CD14-positive monocyte (primary cell): Measurements from ENCODE around the gene PTPN18. TPM values are rescaled to one million over a fixed set of nuclear protein-coding genes. Genes with fewer than 3 reads are reported as not detected.

Source experiments
- DNase-seq, 3 donors: peaks; one replicate each; pipeline ENCODE4 v3.0.0-alpha.2; 2011 to 2022
- H2AFZ ChIP-seq: 2 replicates; pipeline ENCODE4 v1.6.0; 2012; ENCODE audit warnings: mild to moderate bottlenecking, low read depth, low read length, inconsistent platforms; ENCODE audit not compliant: insufficient read depth, poor library complexity, severe bottlenecking
- H3K27ac ChIP-seq, 2 donors: 1 replicate in 1 of 2; 2 replicates in 1 of 2; pipeline ENCODE4 v1.5.1; 2012 to 2013; ENCODE audit warnings: low read length in 2 of 2, control low read depth in 1 of 2, inconsistent platforms in 1 of 2, low read depth in 1 of 2, mild to moderate bottlenecking in 1 of 2
- H3K27me3 ChIP-seq, 2 donors: one replicate each; pipeline versions ENCODE4 v1.6.0 to v1.6.1; 2011 to 2013; ENCODE audit warnings: low read length in 2 of 2; ENCODE audit not compliant: control insufficient read depth in 2 of 2, insufficient read depth in 2 of 2
- H3K36me3 ChIP-seq, 2 donors: replicated peaks in 1 of 2; 1 replicate in 1 of 2; 2 replicates in 1 of 2; pipeline versions ENCODE4 v1.5.1 to v1.6.1; 2012 to 2013; ENCODE audit warnings: low read length in 2 of 2, control low read depth in 1 of 2, inconsistent platforms in 1 of 2, mild to moderate bottlenecking in 1 of 2; ENCODE audit not compliant: insufficient read depth in 2 of 2, control insufficient read depth in 1 of 2
- H3K4me1 ChIP-seq, 2 donors: 1 replicate in 1 of 2; 2 replicates in 1 of 2; pipeline versions ENCODE4 v1.5.1 to v1.6.1; 2012 to 2013; ENCODE audit warnings: low read length in 2 of 2, control low read depth in 1 of 2, inconsistent platforms in 1 of 2, mild to moderate bottlenecking in 1 of 2, moderate library complexity in 1 of 2; ENCODE audit not compliant: insufficient read depth in 2 of 2, control insufficient read depth in 1 of 2
- H3K4me2 ChIP-seq: replicated peaks from 2 replicates; pipeline ENCODE3; 2012; ENCODE audit warnings: low read length, moderate library complexity, mild to moderate bottlenecking; ENCODE audit not compliant: poor library complexity, severe bottlenecking; ENCODE audit errors: extremely low read depth
- H3K4me3 ChIP-seq, 3 experiments: fragments of 200-600 bp in 1 of 3; sonication (generic) in 1 of 3; replicated peaks in 1 of 3; 1 replicate in 2 of 3; 2 replicates in 1 of 3; pipeline ENCODE4 v1.5.1; 2011 to 2013; ENCODE audit warnings: low read length in 3 of 3, mild to moderate bottlenecking in 3 of 3, control low read depth in 2 of 3, low read depth in 2 of 3, inconsistent platforms in 1 of 3, moderate library complexity in 1 of 3
- H3K79me2 ChIP-seq: 2 replicates; pipeline ENCODE4 v1.6.0; 2012; ENCODE audit warnings: mild to moderate bottlenecking, control low read depth, inconsistent platforms, low read length, moderate library complexity; ENCODE audit not compliant: insufficient read depth
- H3K9ac ChIP-seq: 2 replicates; pipeline ENCODE4 v1.6.0; 2017; ENCODE audit warnings: low read length, mild to moderate bottlenecking; ENCODE audit not compliant: insufficient read depth, poor library complexity, severe bottlenecking
- H3K9me3 ChIP-seq, 2 donors: replicated peaks in 1 of 2; 1 replicate in 1 of 2; 2 replicates in 1 of 2; pipeline versions ENCODE4 v1.5.1 to v1.6.1; 2012 to 2013; ENCODE audit warnings: low read length in 2 of 2, control low read depth in 1 of 2; ENCODE audit not compliant: control insufficient read depth in 1 of 2, insufficient read depth in 1 of 2
- H4K20me1 ChIP-seq: 2 replicates; pipeline ENCODE4 v1.6.0; 2012; ENCODE audit warnings: mild to moderate bottlenecking, low read length, control low read depth, moderate library complexity; ENCODE audit not compliant: insufficient read depth
- H3K27ac Mint-ChIP-seq, 7 donors: one replicate each; pipeline ENCODE4 v1.8.0; 2020; ENCODE audit warnings: mild to moderate bottlenecking in 7 of 7, mixed read lengths in 7 of 7, moderate library complexity in 6 of 7, inconsistent platforms in 2 of 7
- H3K27me3 Mint-ChIP-seq, 3 donors: one replicate each; pipeline ENCODE4 v1.8.0; 2021 to 2022; ENCODE audit warnings: low read depth in 3 of 3, mild to moderate bottlenecking in 3 of 3, mixed read lengths in 3 of 3, moderate library complexity in 3 of 3, inconsistent platforms in 1 of 3
- H3K36me3 Mint-ChIP-seq, 2 donors: one replicate each; pipeline ENCODE4 v1.8.0; 2020; ENCODE audit warnings: mixed read lengths in 2 of 2, inconsistent platforms in 1 of 2, mild to moderate bottlenecking in 1 of 2
- H3K4me1 Mint-ChIP-seq: one replicate; pipeline ENCODE4 v1.8.0; 2020; ENCODE audit warnings: mild to moderate bottlenecking, mixed read lengths
- H3K4me3 Mint-ChIP-seq, 2 donors: one replicate each; pipeline ENCODE4 v1.8.0; 2020; ENCODE audit warnings: mild to moderate bottlenecking in 2 of 2, mixed read lengths in 2 of 2, moderate library complexity in 1 of 2
- H3K9me3 Mint-ChIP-seq, 7 donors: one replicate each; pipeline ENCODE4 v1.8.0; 2020 to 2022; ENCODE audit warnings: mixed read lengths in 7 of 7, mild to moderate bottlenecking in 6 of 7, moderate library complexity in 6 of 7, inconsistent platforms in 2 of 7
- CTCF ChIP-seq: fragments of 200-600 bp; IDR thresholded peaks from one replicate; pipeline ENCODE4 v1.8.0; 2022; ENCODE audit warnings: antibody characterized with exemption, mild to moderate bottlenecking
- WGBS: methylation state at CpG from one replicate; pipeline ENCODE4 v1.1.5; 2013; ENCODE audit warnings: missing lambda C conversion rate; ENCODE audit not compliant: insufficient coverage; 5-methylcytosine and 5-hydroxymethylcytosine counted together
- intact Hi-C, 2 donors: fragments of 100-400 bp; cut with micrococcal nuclease; formaldehyde crosslinking; loops; one replicate each; pipeline versions ENCODE4 v1.15.0 to v1.15.1; 2023
- polyA plus RNA-seq, 3 donors: library from polyadenylated mRNA; depleted of rRNA in 1 of 3; unstranded in 2 of 3; stranded (reverse) in 1 of 3; fragments of 300-500 nt in 2 of 3; fragments of >200 nt in 1 of 3; fragmentation: Illumina TruSeq in 2 of 3; gene quantifications; 1 replicate in 2 of 3; 2 replicates in 1 of 3; pipeline ENCODE4 v1.2.3, GENCODE V29; 2012 to 2021

PTPN18 gene
- polyA plus RNA-seq, 3 donors, result 72.2 to 365 (median 102) TPM

- H3K4me1 Mint-ChIP-seq, result peaks cover 80% of the 10 kb centered on the region
- peaks cover 85% of the 10 kb centered on the region for H3K79me2 ChIP-seq
These were observed 18.0 kb downstream of the PTPN18 start for GRCh38 chr2:130373808-130374365.

More at GRCh38 chr2:130373808-130374365, 18.0 kb downstream of the PTPN18 start:
- H3K27ac ChIP-seq, result peak overlapping the region; percentile 9 to 90
- peaks cover 0 to 5% (median 4%) of the 10 kb centered on the region in 3 donors for H3K27me3 Mint-ChIP-seq
- H3K9ac ChIP-seq, result no peak overlapping the region
- no peak for DNase-seq
- peak overlapping the region in 6 of 7 donors; percentile 37 to 86 (median 81) for H3K27ac Mint-ChIP-seq
- H3K9me3 Mint-ChIP-seq, result peaks cover 0 to 3% (median 0%) of the 10 kb centered on the region in 7 donors
- H3K36me3 ChIP-seq, result peaks cover 35 to 60% of the 10 kb centered on the region in 2 donors
- no peak overlapping the region for H2AFZ ChIP-seq
- H3K27me3 ChIP-seq, result no peaks in the 10 kb centered on the region
- H3K36me3 Mint-ChIP-seq, result peaks cover 50 to 55% of the 10 kb centered on the region in 2 donors
- no peak for TF ChIP-seq CTCF
- H3K4me1 ChIP-seq, result peaks cover 70 to 86% of the 10 kb centered on the region in 2 donors
- peak overlapping the region; percentile 20 to 96 for H3K4me3 Mint-ChIP-seq
- H4K20me1 ChIP-seq, result peaks cover 63% of the 10 kb centered on the region
- intact Hi-C loops, result no loop called here
- peak overlapping the region in 1 of 3 experiments; percentile 91 for H3K4me3 ChIP-seq
- H3K9me3 ChIP-seq, result no peaks in the 10 kb centered on the region
- peak overlapping the region; percentile 97 for H3K4me2 ChIP-seq
- WGBS, result 100% methylated on average over 1 of the region's 3 CpGs
